ENCODE measurements around the gene CLDN7. TPM values are rescaled to one million over a fixed set of nuclear protein-coding genes. Genes with fewer than 3 reads are reported as not detected.

CLDN7 gene
- total RNA-seq, 1 donor from 2014 or later = not detected

DNA sequence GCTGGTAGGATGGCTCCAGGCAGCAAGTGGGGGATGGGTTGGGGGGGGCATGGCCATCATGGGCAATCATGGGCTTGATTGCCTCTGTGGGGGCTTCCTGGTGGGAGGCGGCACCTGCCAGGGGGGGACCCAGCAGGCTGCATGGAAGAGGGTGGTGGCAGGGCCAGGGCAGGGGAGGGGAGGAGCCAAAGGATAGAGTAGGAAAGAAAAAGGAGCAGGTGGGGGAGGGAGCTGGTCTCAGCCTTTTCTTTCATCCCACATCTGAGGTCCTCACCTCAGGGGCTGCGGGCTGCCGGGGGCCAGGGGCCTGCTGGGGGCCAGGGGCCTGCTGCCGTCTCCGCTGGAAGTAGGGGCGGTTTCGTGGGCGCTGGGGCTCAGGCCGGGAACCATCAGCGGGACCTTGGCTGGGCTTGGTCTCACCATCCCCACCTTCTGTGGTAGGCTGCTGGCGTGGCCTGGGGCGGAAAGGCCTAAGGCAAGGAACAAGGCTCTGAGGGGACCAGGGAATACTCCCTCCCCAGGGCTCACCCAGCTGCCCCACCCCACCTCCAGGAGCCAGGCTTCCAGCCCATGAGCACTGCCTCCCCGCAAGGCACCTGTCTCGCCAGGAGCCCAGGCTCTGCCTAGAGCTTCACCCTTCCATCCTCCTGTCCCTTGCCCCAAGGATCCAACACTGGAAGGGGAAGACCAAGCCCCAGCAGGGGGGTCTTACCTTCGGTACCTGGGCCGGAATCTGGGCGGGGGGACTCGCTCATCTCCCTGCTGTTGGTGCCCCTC lies 27.2 kb upstream of the CLDN7 start:
- no peak for DNase-seq (ENCODE audit: low read depth)

DNA sequence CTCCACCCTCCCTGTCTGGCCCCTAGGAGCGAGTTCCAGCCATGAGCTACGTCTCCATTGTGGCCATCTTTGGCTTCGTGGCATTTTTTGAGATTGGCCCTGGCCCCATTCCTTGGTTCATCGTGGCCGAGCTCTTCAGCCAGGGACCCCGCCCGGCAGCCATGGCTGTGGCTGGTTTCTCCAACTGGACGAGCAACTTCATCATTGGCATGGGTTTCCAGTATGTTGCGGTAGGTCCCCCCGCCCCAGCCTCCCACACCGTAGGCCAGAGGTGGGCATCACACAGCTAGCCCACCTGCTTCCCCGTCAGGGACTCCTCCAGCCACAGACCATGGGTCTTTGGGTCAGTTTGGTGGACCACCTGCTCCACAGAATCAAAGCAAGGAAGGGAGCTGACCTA lies 23.4 kb upstream of the CLDN7 start:
- DNase-seq (ENCODE audit: low read depth) = no peak

DNA sequence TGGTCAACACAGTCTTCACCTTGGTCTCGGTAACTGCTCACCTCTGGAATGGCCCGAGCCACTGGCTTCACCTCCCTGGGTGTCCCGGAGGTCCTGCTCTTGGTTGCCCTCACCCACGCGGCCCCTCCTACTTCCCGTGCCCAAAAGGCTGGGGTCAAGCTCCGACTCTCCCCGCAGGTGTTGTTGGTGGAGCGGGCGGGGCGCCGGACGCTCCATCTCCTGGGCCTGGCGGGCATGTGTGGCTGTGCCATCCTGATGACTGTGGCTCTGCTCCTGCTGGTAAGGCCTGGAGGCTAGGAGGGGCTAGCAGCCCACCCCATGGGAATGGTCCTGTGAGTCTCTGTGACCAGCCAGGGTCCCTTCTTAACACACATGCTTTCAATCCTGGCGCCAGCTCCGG lies 22.6 kb upstream of the CLDN7 start:
- no peak for DNase-seq (ENCODE audit: low read depth)

DNA sequence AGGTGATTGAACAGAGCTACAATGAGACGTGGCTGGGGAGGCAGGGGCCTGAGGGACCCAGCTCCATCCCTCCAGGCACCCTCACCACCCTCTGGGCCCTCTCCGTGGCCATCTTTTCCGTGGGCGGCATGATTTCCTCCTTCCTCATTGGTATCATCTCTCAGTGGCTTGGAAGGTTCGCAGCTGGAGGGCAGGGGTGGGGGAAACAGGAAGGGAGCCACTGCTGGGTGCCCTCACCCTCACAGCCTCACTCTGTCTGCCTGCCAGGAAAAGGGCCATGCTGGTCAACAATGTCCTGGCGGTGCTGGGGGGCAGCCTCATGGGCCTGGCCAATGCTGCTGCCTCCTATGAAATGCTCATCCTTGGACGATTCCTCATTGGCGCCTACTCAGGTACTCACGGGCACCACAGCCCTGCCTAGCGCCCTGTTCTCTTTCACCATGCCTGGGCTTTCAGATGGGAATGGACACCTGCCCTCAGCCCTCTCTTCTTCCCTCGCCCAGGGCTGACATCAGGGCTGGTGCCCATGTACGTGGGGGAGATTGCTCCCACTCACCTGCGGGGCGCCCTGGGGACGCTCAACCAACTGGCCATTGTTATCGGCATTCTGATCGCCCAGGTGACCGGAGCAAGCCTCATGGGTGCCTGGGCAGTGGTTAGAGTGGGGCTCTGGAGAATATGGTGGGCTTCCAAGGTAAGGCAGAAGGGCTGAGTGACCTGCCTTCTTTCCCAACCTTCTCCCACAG lies 21.4 kb upstream of the CLDN7 start:
- no peak for DNase-seq (ENCODE audit: low read depth)

DNA sequence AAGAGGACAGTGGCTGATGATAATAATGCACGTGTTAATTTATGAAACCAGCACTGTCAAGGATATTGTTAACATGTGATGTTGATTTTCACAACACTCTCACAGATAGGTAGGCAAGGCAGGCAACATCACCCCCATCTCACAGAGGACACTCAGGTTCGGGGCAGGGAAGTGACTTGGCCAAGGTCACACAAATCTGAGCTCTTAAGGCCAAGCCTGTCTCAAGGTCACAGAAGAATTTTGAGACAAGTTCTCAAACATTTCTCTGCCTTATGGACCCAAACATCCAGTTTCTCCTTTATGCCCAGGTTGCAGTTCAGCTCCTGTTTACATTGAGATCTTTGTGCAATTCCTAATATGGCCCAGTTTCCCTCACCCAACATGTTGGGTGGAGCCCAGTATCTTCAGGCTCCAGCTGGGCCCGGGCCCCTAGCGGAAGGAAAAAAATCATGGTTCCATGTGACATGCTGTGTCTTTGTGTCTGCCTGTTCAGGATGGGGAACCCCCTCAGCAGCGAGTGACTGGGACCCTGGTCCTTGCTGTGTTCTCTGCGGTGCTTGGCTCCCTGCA lies 20.6 kb upstream of the CLDN7 start:
- DNase-seq (ENCODE audit: low read depth) = no peak

DNA sequence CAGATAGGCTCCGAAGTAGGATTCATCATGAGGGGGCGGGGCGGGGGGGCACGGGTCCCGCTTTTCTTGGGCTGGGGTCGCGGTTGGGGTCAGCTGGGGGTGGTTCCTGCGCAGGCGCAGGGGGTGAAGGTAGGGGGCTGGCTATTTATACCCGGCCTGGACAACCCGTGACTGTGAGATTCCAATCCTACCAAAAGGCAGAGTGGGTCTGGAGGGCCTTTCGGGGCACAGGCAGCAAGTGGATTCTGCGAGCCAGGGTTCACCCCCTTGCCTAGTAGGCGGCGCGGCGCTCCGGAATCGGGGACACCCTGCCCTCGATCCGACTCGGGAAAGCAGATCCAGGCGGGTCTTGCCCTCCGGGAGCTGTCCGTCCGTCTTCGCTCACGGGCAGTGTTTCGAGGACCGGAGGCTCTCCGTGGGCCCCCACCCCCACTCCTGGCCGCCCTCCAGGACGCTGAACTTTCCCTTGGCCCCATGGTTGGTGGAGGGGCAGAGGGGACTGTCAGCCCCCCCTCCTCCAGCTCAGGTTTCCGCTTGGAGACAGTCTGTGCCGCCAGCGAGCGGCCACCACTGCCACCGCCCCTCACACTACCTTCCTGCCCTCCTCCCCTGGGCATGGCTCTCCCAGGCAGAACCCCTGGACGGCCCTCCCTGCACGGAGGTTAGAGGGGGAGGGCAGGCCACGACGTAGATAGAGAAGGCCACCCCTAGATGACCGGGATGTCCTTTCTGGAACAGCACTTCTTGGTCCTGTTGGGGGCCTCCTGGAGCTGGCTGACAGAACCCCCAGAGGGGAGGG lies 19.9 kb upstream of the CLDN7 start:
- DNase-seq (ENCODE audit: low read depth) = peak; percentile 24

DNA sequence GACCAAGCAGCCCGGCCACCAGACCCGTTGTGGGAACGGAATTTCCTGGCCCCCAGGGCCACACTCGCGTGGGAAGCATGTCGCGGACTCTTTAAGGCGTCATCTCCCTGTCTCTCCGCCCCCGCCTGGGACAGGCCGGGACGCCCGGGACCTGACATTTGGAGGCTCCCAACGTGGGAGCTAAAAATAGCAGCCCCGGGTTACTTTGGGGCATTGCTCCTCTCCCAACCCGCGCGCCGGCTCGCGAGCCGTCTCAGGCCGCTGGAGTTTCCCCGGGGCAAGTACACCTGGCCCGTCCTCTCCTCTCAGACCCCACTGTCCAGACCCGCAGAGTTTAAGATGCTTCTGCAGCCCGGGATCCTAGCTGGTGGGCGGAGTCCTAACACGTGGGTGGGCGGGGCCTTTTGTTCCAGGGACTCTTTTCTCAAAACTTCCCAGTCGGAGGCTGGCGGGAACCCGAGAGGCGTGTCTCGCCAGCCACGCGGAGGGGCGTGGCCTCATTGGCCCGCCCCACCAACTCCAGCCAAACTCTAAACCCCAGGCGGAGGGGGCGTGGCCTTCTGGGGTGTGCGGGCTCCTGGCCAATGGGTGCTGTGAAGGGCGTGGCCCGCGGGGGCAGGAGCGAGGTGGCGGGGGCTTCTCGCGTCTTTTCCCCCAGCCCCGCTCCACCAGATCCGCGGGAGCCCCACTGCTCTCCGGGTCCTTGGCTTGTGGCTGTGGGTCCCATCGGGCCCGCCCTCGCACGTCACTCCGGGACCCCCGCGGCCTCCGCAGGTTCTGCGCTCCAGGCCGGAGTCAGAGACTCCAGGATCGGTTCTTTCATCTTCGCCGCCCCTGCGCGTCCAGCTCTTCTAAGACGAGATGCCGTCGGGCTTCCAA lies 19.0 kb upstream of the CLDN7 start, which contains the start of gene SLC2A4:
TSS of gene SLC2A4 (plus strand) at position 645 of the 879 bp plus-strand sequence. CDS start at position 862, 217 bp downstream.
- peak; percentile 96 for DNase-seq (ENCODE audit: low read depth)

DNA sequence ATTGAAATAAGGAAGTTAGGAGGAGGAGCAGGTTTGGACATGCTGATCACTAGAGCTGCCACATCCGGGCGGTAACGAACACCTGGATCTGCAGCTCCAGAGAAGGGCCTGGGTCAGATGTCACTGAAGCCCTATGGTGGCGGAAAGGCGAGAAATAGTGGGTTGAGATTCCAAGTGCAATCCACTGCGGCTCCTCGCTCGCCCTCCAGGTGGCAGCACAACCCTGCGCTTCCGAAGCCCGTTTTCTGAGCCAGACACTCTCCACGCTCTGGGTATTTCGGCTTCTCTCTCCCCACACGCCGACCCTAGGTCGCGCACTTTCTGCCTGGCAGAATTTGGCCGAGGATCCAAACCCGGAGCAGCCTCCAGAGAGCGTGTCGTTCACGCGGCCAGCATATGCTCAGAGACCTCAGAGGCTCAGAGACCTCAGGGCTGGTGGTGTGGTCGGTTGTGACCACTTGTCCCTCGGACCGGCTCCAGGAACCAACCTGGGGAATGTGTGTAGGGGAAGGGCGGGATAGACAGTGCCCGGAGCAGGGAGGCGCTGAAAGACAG lies 18.3 kb upstream of the CLDN7 start:
- DNase-seq (ENCODE audit: low read depth) = peak; percentile 98

DNA sequence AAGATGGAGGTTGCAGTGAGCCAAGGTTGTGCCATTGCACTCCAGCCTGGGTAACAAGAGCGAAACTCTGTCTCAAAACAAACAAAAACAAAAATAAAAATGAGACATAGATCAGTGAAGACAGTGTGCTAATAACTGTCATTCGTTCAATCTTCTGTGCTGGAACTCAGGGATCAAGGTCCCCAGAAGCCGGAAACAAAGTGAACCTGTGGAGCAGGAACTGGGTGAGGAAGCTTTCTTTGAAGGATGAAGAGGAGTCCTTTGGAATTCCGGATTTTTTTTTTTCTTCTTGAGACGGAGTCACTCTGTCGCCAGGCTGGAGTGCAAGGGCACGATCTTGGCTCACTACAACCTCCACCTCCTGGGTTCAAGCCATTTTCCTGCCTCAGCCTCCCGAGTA lies 17.2 kb upstream of the CLDN7 start:
- DNase-seq (ENCODE audit: low read depth) = no peak

DNA sequence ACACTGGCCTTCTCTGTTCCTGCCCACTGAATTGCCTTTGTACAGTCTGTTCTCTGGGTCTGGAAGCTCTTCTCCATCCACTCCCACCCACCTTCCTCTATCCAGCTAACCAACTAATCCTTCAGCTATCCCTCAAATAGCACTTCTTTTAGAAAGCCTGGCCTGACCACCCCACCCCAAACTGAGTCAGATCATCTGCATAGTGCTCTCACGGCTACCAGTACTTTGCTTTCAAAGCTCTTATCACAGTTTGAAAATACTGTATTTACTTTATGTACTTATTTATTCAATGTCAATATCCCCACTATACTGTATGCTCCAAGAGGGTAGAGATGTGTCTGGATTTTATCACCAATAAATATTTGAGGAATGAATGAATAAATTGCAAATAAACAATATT lies 4.5 kb upstream of the CLDN7 start:
- no peak for DNase-seq (ENCODE audit: low read depth)

DNA sequence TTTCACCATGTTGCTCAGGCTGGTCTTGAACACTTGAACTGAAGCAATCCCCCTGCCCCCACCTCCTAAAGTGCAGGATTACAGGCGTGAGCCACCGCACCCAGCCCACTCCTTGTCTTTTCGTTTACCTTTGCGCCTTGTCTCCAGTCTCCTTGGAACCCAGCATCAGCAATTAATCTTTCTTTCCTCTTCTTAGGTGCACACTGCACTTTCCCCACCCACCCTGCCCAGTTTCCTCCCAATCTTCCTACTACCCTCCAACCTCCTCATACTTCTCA lies 1.5 kb upstream of the CLDN7 start:
- DNase-seq (ENCODE audit: low read depth) = no peak

DNA sequence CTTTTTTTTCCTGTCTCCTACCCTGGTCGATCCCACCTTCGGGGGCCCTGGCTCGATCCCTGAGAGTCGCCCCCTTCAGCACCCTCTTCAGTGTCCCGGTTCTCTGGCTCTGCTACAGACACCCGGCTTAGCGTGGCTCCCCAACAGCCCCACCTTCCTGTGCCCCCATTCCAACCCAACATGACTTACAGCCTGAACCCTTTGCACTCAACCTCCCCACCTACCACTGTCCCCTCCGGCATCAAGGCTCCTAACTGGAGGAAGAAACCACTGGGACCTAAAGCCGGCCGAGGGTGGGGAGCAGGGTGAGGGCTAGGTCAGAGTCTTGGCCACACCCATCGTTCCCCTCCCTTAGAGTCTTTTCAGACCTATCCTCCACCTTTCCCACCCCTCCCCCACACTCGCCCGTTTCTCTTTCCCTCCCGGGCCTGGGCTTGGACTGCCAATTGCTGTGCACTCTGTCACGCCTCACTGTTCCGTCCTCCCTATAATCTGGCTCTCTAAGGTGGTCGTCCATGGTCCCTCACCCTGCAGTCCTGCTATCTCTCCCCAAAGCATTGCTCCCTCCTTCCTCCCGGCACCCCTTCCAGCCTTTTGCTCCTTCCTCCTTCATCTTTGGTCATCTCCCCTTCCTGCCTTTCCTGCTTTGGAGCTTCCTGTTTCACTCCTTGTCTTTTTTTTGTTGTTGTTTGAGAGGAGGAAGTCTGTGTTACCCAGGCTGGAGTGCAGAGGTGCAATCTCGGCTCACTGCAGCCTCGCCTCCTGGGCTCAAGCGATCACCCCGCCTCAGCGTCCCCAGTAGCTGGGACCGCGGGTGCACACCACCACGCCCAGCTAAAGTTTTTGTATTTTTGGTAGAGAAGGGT lies 890 bp upstream of the CLDN7 start:
- no peak for DNase-seq (ENCODE audit: low read depth)

DNA sequence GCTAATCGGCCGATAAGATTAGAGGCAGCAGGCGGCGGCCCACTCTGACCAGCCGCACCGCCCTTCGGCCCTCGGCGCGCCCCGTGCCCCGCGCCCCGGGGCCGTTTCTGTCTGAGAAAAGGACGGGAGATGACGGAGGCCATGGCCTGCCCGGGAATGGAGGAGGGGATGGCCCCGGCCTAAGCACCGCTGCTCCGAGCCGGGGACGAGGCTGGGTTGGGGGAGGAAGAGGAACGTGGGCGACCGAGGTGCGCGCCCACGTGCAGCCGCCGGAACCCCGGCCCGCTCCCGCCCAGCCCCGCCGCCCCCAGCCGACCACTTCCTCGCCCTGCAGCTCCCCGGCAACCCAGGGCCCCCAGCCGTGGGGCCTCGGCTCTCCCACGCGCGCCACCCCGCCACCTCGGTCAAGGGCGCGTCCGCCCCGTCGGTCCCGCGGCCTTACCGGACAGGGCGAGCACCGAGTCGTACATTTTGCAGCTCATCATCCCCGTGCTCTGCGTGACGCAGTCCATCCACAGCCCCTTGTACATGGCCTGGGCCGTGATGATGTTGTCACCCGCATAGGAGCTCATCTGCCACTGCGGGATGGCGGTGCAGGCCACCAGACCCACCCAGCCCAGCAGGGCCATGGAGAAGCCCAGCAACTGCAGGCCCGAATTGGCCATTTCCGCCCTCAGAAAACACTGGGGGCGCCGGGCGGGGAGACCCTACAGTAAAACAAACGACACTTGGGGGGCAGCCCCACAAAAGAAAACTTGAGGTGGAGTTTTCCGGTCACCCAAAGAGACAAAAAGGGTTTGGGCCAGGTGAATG lies 693 bp downstream of the CLDN7 start:
- no peak for DNase-seq (ENCODE audit: low read depth)

DNA sequence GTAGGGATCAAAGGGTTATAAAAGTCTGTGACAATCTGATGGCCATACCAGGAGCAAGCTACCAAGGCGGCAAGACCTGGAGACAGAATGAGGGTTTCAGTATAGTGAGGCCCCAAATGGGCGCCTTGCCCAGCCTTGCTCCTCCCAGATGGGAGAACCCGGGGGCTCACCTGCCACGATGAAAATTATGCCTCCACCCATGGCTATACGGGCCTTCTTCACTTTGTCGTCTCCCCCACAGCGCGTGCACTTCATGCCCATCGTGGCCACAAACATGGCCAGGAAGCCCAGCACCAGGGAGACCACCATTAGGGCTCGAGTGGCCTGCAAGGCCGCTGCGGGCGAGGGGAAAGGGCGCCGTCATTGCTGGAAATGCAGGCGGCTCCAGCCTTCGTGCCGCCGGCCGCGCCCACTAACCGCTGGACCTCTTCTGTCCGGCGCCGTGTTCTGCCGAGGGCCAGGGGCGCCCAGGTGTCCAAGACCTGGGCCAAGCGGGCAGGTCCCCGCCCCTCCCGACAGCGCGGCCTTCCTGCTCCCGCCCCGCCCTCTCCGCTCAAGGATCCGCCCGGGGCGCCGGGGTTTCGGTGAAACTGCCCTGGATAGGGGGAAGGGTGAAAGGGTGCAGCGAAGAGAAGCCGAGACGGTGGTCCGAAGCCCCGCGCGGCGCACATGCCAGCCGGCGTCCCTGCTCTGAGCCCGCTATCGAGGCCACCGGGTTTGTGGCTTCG lies 1.5 kb downstream of the CLDN7 start:
- DNase-seq (ENCODE audit: low read depth) = no peak

DNA sequence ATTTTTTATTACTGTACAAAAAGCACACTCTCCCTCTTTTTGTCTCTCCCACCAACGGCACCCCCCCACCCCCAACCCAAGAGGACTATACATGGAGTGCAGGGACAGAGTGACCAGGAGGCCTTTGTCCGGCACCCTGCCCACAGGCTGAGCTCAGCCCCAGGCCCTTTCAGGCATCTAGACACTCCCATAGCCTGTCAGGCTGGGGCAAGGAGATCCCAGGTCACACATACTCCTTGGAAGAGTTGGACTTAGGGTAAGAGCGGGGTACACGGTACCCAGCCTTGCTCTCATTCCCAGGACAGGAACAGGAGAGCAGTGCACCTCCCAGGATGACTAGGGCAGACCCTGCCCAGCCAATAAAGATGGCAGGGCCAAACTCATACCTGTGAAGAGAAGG lies 2.1 kb downstream of the CLDN7 start:
- no peak for DNase-seq (ENCODE audit: low read depth)

DNA sequence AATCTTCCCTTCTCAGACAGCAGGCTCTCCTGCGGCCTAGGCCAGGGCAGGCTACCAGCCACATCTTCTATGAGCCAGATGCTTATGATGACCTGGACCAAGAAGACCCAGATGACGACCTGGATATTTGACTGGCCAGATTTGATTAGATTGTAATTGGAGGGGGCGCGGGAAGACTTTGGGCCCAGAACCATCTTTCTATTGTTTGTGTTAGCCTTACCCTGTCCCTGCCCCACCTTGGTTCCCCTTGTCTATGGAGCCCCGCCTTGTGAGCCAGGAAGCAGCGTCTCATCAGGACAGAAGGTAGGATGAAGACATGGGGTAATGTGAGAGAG lies 2.8 kb downstream of the CLDN7 start:
- DNase-seq (ENCODE audit: low read depth) = no peak

DNA sequence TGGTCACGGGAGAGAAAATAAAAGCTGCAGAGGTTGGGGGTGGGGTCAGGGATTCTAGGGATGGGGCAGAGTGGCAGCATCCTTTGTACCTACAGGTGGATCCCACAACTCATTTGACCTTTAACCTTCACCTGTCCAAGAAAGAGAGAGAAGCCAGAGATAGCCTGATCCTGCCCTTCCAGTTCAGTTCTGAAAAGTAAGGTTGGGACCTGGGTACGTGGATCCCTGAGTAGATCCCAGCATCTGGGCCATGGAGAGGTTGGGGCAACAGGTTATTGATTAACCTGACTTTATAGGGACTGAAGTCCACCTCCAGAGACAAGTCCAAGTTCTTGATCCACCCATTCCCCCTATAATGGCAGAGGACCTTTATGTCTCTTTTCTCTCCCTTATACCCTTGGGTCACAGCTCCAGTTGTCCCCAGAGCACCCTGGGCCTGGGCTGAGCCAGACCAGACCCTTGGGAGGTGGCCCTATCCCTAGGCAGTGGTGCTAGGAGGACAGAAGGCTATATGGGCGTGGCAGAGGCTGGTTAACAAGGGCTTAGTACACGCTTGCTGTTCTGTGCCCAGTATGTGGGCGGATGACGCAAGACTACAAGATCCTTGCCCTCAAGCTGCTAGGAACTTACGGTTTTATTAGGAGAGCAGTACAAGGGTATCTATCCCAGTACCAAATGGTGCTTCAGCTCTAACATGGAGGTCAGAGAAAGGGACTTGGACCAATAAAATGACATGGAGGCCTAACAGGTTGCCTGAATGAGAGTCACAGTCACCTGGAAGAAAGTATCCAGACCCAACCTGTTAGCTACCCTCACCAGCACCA lies 3.3 kb downstream of the CLDN7 start:
- DNase-seq (ENCODE audit: low read depth) = no peak

All from myocyte (in vitro differentiated cells).